Neural cell (in vitro differentiated cells): ENCODE results near the gene SLC25A17.

Source experiments
- SMC3 ChIP-seq: fragments of 450-650 bp; conservative IDR thresholded peaks from 2 replicates; pipeline ENCODE4 v1.6.1; 2014; ENCODE audit warnings: antibody characterized with exemption, mild to moderate bottlenecking, moderate library complexity; ENCODE audit not compliant: poor library complexity
- TAF1 ChIP-seq: IDR thresholded peaks from 2 replicates; pipeline ENCODE4 v1.6.1; 2012; ENCODE audit warnings: low read depth

DNA sequence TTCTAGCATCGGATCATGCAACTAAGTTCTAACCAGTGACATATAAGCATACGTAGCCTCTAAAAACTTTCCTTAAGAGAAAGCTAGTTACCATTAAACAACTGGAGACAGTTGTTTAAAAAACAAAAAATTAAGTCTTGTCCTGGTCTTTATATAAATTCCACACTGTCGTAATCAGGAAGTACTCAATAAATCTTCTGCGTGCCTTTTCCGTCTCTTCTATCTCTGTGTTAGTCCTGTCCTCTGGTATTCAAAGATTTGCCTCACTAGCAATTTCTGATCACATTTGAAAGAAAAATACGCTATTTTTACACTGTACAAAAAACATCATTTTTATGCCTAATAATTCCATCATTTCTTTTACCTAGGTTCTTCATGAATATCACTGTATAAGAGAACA lies 10.0 kb upstream of the SLC25A17 start:
- TF ChIP-seq SMC3 (no peak), TAF1 (no peak)
